Hepatocyte (in vitro differentiated cells): ENCODE data around the gene PSMD1. TPM values are rescaled to one million over a fixed set of nuclear protein-coding genes. Genes with fewer than 3 reads are reported as not detected.

Source experiments
- DNase-seq: peaks from one replicate; pipeline ENCODE4 v3.0.0-alpha.2; 2016; ENCODE audit warnings: low spot score
- H2AFZ ChIP-seq: fragments of 200-600 bp; sonication (generic); 2 replicates; pipeline ENCODE4 v1.6.0; 2016; ENCODE audit warnings: antibody characterized with exemption, mild to moderate bottlenecking
- H3K27ac ChIP-seq: fragments of 200-600 bp; sonication (generic); 2 replicates; pipeline ENCODE4 v1.5.1; 2016; ENCODE audit warnings: mild to moderate bottlenecking
- H3K27me3 ChIP-seq: fragments of 200-600 bp; sonication (generic); 2 replicates; pipeline ENCODE4 v1.6.1; 2016
- H3K36me3 ChIP-seq: fragments of 200-600 bp; sonication (generic); replicated peaks from 2 replicates; pipeline ENCODE4 v1.5.1; 2016; ENCODE audit warnings: low read depth; ENCODE audit not compliant: insufficient read depth
- H3K4me1 ChIP-seq: fragments of 200-600 bp; sonication (generic); 2 replicates; pipeline ENCODE4 v1.5.1; 2016; ENCODE audit warnings: mild to moderate bottlenecking, moderate library complexity; ENCODE audit not compliant: insufficient read depth
- H3K4me2 ChIP-seq: fragments of 200-600 bp; sonication (generic); 2 replicates; pipeline ENCODE4 v1.6.0; 2016
- H3K4me3 ChIP-seq: fragments of 200-600 bp; sonication (generic); 2 replicates; pipeline ENCODE4 v1.5.1; 2016; ENCODE audit warnings: mild to moderate bottlenecking
- H3K79me2 ChIP-seq: fragments of 200-600 bp; sonication (generic); 2 replicates; pipeline ENCODE4 v1.6.0; 2017; ENCODE audit warnings: mild to moderate bottlenecking
- H3K9me2 ChIP-seq: fragments of 200-600 bp; sonication (generic); replicated peaks from 2 replicates; pipeline ENCODE4 v1.6.0; 2017; ENCODE audit warnings: mild to moderate bottlenecking; ENCODE audit not compliant: insufficient read depth
- H3K9me3 ChIP-seq: fragments of 200-600 bp; sonication (generic); 2 replicates; pipeline ENCODE4 v1.5.1; 2016; ENCODE audit warnings: low read depth, mild to moderate bottlenecking
- H4K20me1 ChIP-seq: fragments of 200-600 bp; sonication (generic); 2 replicates; pipeline ENCODE4 v1.6.0; 2016; ENCODE audit warnings: mild to moderate bottlenecking; ENCODE audit not compliant: insufficient read depth, poor library complexity, severe bottlenecking
- CTCF ChIP-seq: fragments of 200-600 bp; sonication (generic); IDR thresholded peaks from 2 replicates; pipeline ENCODE4 v1.5.1; 2016; ENCODE audit warnings: antibody characterized with exemption, mild to moderate bottlenecking; ENCODE audit not compliant: poor library complexity
- EZH2 ChIP-seq: fragments of 200-600 bp; sonication (generic); IDR thresholded peaks from 2 replicates; pipeline ENCODE4 v1.6.1; 2016; ENCODE audit warnings: antibody characterized with exemption, mild to moderate bottlenecking, borderline replicate concordance
- EZH2phosphoT487 ChIP-seq: fragments of 200-600 bp; sonication (generic); IDR thresholded peaks from one replicate; pipeline ENCODE4 v1.6.1; 2018; ENCODE audit warnings: antibody characterized with exemption, mild to moderate bottlenecking, low read depth, moderate library complexity; ENCODE audit not compliant: unreplicated experiment, severe bottlenecking
- WGBS: methylation state at CpG from one replicate; pipeline ENCODE4 v1.1.6; 2016; ENCODE audit warnings: low lambda C conversion rate; ENCODE audit errors: missing lambda C conversion rate; 5-methylcytosine and 5-hydroxymethylcytosine counted together
- polyA plus RNA-seq: library from polyadenylated mRNA; unstranded; fragments of >200 nt; fragmentation: Nextera tagmentation; extraction: Ambion mirVana; gene quantifications from 2 replicates; pipeline ENCODE4 v1.2.1, GENCODE V29; 2016
- total RNA-seq: library from RNA; depleted of rRNA; stranded (reverse); fragments of >200 nt; gene quantifications from 2 replicates; pipeline ENCODE4 v1.2.3, GENCODE V29; 2014

PSMD1 gene
- total and polyA plus RNA-seq, 2 experiments from 2014 or later, result 92.9 to 106 TPM

- Histone ChIP-seq H3K79me2 (peaks cover 11% of the 10 kb centered on the region), H2AFZ (no peak overlapping the region), H3K9me2 (no peaks in the 10 kb centered on the region), H3K4me1 (peaks cover 6% of the 10 kb centered on the region), H3K4me3 (no peak overlapping the region), H3K4me2 (no peak overlapping the region), H3K27me3 (no peaks in the 10 kb centered on the region), H4K20me1 (no peaks in the 10 kb centered on the region), H3K9me3 (no peaks in the 10 kb centered on the region), H3K27ac (no peak overlapping the region), H3K36me3 (no peaks in the 10 kb centered on the region)
- TF ChIP-seq CTCF (no peak), EZH2 (no peak), EZH2phosphoT487 (no peak)
- no peak for DNase-seq
- 53% methylated on average over 1 of the region's 1 CpG for WGBS
Observed at GRCh38 chr2:231117148-231117547, 60.5 kb downstream of the PSMD1 start.

GRCh38 chr2:231117922-231118613 lies 61.4 kb downstream of the PSMD1 start:
- no peak for TF ChIP-seq CTCF
- no peak for TF ChIP-seq EZH2phosphoT487
- no peak for TF ChIP-seq EZH2
- 43% methylated on average over 4 of the region's 4 CpGs for WGBS
- no peak overlapping the region for H3K27ac ChIP-seq

GRCh38 chr2:231118614-231118942 lies 61.9 kb downstream of the PSMD1 start:
- Histone ChIP-seq H3K27me3 (no peaks in the 10 kb centered on the region), H4K20me1 (no peaks in the 10 kb centered on the region), H3K4me1 (peaks cover 11% of the 10 kb centered on the region), H2AFZ (no peak overlapping the region), H3K36me3 (no peaks in the 10 kb centered on the region), H3K27ac (no peak overlapping the region), H3K9me3 (no peaks in the 10 kb centered on the region), H3K4me3 (no peak overlapping the region), H3K9me2 (no peaks in the 10 kb centered on the region), H3K79me2 (peaks cover 11% of the 10 kb centered on the region), H3K4me2 (peak overlapping the region; percentile 2)
- 16% methylated on average over 2 of the region's 2 CpGs for WGBS
- DNase-seq, result no peak
- TF ChIP-seq CTCF (no peak), EZH2phosphoT487 (no peak), EZH2 (no peak)

More at GRCh38 chr2:231117922-231118613, 61.4 kb downstream of the PSMD1 start:
- peaks cover 6% of the 10 kb centered on the region for H3K4me1 ChIP-seq
- H3K36me3 ChIP-seq, result no peaks in the 10 kb centered on the region
- H2AFZ ChIP-seq, result no peak overlapping the region
- H3K4me2 ChIP-seq, result peak overlapping the region; percentile 2
- no peak overlapping the region for H3K4me3 ChIP-seq
- no peak for DNase-seq
- no peaks in the 10 kb centered on the region for H3K27me3 ChIP-seq
- no peaks in the 10 kb centered on the region for H4K20me1 ChIP-seq
- H3K9me3 ChIP-seq, result no peaks in the 10 kb centered on the region
- peaks cover 11% of the 10 kb centered on the region for H3K79me2 ChIP-seq
- no peaks in the 10 kb centered on the region for H3K9me2 ChIP-seq
